ENCODE data around the gene SAMD4A. TPM values are rescaled to one million over a fixed set of nuclear protein-coding genes. Genes with fewer than 3 reads are reported as not detected.
"Not testable (repeated sequence)": the region's sequence is repeated elsewhere in the genome, so short reads cannot be mapped to it uniquely, and the experiment has no call there.

Gene SAMD4A
- total RNA-seq, 1 experiment from 2014 or later, result 26.5 TPM

DNA sequence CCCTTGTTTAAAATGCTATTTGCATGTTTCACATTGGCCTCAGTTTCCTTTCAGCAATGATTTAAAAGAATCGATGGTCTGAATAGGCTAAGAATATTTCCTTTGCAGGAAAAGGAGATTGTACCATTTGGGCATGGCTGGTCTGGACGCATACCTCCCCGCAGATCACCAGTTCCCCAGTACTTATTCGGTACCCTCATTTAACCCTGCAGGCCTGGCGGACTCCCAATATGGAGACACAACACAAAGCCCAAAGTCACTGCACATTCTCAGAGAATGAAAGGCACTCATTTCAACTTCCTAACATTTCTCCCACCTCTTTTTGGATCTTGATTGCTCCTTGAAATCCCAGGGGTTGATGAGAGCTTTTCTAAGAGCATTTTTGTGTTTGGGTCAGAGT lies 182.8 kb downstream of the SAMD4A start:
- H3K4me3 ChIP-seq (ENCODE audit: low read depth, low read length, poor library complexity, severe bottlenecking), result no peak overlapping the region

DNA sequence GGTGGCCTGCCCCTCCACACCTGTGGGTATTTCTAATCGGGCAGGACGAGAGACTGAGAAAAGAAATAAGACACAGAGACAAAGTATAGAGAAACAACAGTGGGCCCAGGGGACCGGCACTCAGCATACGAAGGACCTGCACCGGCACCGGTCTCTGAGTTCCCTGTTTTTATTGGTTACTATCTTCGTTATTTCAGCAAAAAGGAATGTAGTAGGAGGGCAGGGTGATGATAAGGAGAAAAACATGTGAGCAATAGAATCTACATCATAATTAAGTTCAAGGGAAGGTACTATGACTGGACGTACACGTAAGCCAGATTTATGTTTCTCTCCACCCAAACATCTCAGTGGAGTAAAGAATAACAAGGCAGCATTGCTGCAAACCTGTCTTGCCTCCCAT lies 185.7 kb downstream of the SAMD4A start:
- DNase-seq (ENCODE audit: low spot score); BruUV-seq (replicated peaks); H3K27me3 ChIP-seq (replicated peaks; ENCODE audit: insufficient read depth, low read depth, low read length, poor library complexity); H3K4me3 ChIP-seq (ENCODE audit: low read depth, low read length, poor library complexity, severe bottlenecking); POLR2A ChIA-PET (ENCODE audit: low non-redundant PET); H3K36me3 ChIP-seq (ENCODE audit: insufficient read depth, low read length, poor library complexity, severe bottlenecking); H3K4me1 ChIP-seq (ENCODE audit: insufficient read depth, low read length, poor library complexity, severe bottlenecking); intact Hi-C loops (cut with micrococcal nuclease; ENCODE audit: unreplicated experiment); H3K27ac ChIP-seq (ENCODE audit: low read depth, low read length, poor library complexity, severe bottlenecking); H3K9me3 ChIP-seq (ENCODE audit: low read depth, low read length, poor library complexity, severe bottlenecking); CTCF ChIA-PET: not testable (repeated sequence)

More for the DNA sequence above, 182.8 kb downstream of the SAMD4A start:
- Histone ChIP-seq H3K27ac (ENCODE audit: low read depth, low read length, poor library complexity, severe bottlenecking) (no peak overlapping the region), H3K4me1 (ENCODE audit: insufficient read depth, low read length, poor library complexity, severe bottlenecking) (no peaks in the 10 kb centered on the region), H3K9me3 (ENCODE audit: low read depth, low read length, poor library complexity, severe bottlenecking) (no peaks in the 10 kb centered on the region), H3K36me3 (ENCODE audit: insufficient read depth, low read length, poor library complexity, severe bottlenecking) (peaks cover 3% of the 10 kb centered on the region), H3K27me3 (replicated peaks; ENCODE audit: insufficient read depth, low read depth, low read length, poor library complexity) (no peaks in the 10 kb centered on the region)
- DNase-seq (ENCODE audit: low spot score), result no peak
- CTCF ChIA-PET, result no interaction called here
- POLR2A ChIA-PET (ENCODE audit: low non-redundant PET), result no interaction called here
- no TSS peak for BruUV-seq (replicated peaks)
- intact Hi-C loops (cut with micrococcal nuclease; ENCODE audit: unreplicated experiment), result no loop called here
- TF ChIP-seq EZH2 (IDR thresholded peaks at IDR 0.05; ENCODE audit: borderline replicate concordance, low read depth, low read length, poor library complexity, severe bottlenecking), result no peak
- TF ChIP-seq, protein P1, sequence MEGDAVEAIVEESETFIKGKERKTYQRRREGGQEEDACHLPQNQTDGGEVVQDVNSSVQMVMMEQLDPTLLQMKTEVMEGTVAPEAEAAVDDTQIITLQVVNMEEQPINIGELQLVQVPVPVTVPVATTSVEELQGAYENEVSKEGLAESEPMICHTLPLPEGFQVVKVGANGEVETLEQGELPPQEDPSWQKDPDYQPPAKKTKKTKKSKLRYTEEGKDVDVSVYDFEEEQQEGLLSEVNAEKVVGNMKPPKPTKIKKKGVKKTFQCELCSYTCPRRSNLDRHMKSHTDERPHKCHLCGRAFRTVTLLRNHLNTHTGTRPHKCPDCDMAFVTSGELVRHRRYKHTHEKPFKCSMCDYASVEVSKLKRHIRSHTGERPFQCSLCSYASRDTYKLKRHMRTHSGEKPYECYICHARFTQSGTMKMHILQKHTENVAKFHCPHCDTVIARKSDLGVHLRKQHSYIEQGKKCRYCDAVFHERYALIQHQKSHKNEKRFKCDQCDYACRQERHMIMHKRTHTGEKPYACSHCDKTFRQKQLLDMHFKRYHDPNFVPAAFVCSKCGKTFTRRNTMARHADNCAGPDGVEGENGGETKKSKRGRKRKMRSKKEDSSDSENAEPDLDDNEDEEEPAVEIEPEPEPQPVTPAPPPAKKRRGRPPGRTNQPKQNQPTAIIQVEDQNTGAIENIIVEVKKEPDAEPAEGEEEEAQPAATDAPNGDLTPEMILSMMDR (conservative IDR thresholded peaks at IDR 0.05; ENCODE audit: low read depth, low read length), result no peak

DNA sequence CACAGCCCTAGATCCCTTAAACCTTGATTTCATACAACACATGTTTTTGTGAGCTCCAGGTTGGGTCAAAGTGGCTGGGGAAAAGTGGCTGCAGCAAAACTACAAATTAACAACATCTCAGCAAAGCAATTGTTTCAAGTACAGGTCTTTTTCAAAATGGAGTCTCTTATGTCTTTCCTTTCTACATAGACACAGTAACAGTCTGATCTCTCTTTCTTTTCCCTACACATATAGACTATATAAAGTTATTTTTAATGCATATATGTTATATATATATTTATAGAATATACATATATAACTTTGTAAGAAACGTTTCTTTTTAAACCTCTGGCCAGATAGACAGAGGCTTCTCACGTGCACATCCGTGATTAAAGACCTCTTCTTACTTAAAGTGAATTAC lies 186.5 kb downstream of the SAMD4A start:
- intact Hi-C loops (cut with micrococcal nuclease; ENCODE audit: unreplicated experiment); H3K4me1 ChIP-seq (ENCODE audit: insufficient read depth, low read length, poor library complexity, severe bottlenecking): not testable (repeated sequence)

DNA sequence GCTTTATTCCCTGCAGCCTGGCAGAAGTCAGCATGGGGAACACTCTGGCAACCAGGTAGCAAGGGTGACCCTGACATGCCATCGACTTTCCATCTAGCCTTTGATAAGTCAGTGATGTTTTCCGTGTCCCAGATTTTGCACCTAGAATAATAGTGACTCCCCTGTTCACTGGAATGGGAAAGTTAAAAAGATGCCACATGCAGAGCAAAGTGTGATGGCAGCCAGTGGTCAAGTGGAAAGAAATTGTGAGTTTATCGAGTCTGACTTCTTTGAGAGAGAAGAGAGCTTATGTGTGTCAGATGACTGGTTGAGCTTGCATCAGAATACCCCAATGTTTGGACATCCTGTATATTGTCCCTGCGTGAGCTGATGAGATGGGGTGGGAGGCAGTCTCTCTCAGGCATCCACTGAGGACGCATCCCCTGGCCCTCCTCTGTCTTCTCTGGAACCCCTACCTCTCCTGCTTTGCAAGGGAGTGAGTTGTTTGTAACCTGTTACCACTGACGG lies 187.2 kb downstream of the SAMD4A start:
- ChIA-PET CTCF (no interaction called here), POLR2A (ENCODE audit: low non-redundant PET) (no interaction called here)
- Histone ChIP-seq H3K4me3 (ENCODE audit: low read depth, low read length, poor library complexity, severe bottlenecking) (no peak overlapping the region), H3K36me3 (ENCODE audit: insufficient read depth, low read length, poor library complexity, severe bottlenecking) (peaks cover 3% of the 10 kb centered on the region), H3K27me3 (replicated peaks; ENCODE audit: insufficient read depth, low read depth, low read length, poor library complexity) (no peaks in the 10 kb centered on the region), H3K4me1 (ENCODE audit: insufficient read depth, low read length, poor library complexity, severe bottlenecking) (peaks cover 3% of the 10 kb centered on the region), H3K9me3 (ENCODE audit: low read depth, low read length, poor library complexity, severe bottlenecking) (no peaks in the 10 kb centered on the region), H3K27ac (ENCODE audit: low read depth, low read length, poor library complexity, severe bottlenecking) (no peak overlapping the region)
- BruUV-seq (replicated peaks), result no TSS peak
- intact Hi-C loops (cut with micrococcal nuclease; ENCODE audit: unreplicated experiment), result no loop called here
- TF ChIP-seq EZH2 (IDR thresholded peaks at IDR 0.05; ENCODE audit: borderline replicate concordance, low read depth, low read length, poor library complexity, severe bottlenecking), result no peak
- no peak for DNase-seq (ENCODE audit: low spot score)

More for the DNA sequence above, 186.5 kb downstream of the SAMD4A start:
- H3K36me3 ChIP-seq (ENCODE audit: insufficient read depth, low read length, poor library complexity, severe bottlenecking); POLR2A ChIA-PET (ENCODE audit: low non-redundant PET); BruUV-seq (replicated peaks); H3K27ac ChIP-seq (ENCODE audit: low read depth, low read length, poor library complexity, severe bottlenecking); H3K4me3 ChIP-seq (ENCODE audit: low read depth, low read length, poor library complexity, severe bottlenecking); DNase-seq (ENCODE audit: low spot score); H3K27me3 ChIP-seq (replicated peaks; ENCODE audit: insufficient read depth, low read depth, low read length, poor library complexity); H3K9me3 ChIP-seq (ENCODE audit: low read depth, low read length, poor library complexity, severe bottlenecking); CTCF ChIA-PET: not testable (repeated sequence)
